Bronchial epithelial cell (primary cell): Measurements from ENCODE around the gene CLEC7A. TPM values are rescaled to one million over a fixed set of nuclear protein-coding genes. Genes with fewer than 3 reads are reported as not detected.

Experiments
- DNase-seq: peaks from one replicate; pipeline ENCODE4 v3.0.0-alpha.2; 2010; ENCODE audit warnings: low read depth
- FAIRE-seq: peaks from 2 replicates; lab custom pipeline; 2011; peaks lifted over from hg19 to GRCh38; lab: Jason Lieb, UNC
- H3K27me3 ChIP-seq: 2 replicates; pipeline ENCODE4 v1.5.1; 2011; ENCODE audit warnings: low read length; ENCODE audit not compliant: control insufficient read depth, insufficient read depth
- H3K36me3 ChIP-seq: 2 replicates; pipeline ENCODE4 v1.5.1; 2011; ENCODE audit warnings: low read length; ENCODE audit not compliant: control insufficient read depth, insufficient read depth
- H3K4me3 ChIP-seq: 2 replicates; pipeline ENCODE4 v1.5.1; 2011; ENCODE audit warnings: mild to moderate bottlenecking, low read depth, low read length, control low read depth
- CTCF ChIP-seq: IDR thresholded peaks from 2 replicates; pipeline ENCODE4 v1.5.1; 2011; ENCODE audit warnings: mild to moderate bottlenecking, moderate library complexity, low read length, control low read depth, inconsistent platforms; ENCODE audit not compliant: insufficient read depth, severe bottlenecking
- total RNA-seq: library from RNA; depleted of rRNA; stranded (reverse); fragments of >200 nt; gene quantifications from 2 replicates; pipeline ENCODE4 v1.2.1, GENCODE V29; 2014

CLEC7A gene
- total RNA-seq, 1 donor from 2014 or later: not detected

- Histone ChIP-seq H3K4me3 (no peak overlapping the region), H3K27me3 (no peaks in the 10 kb centered on the region), H3K36me3 (no peaks in the 10 kb centered on the region)
- no peak for TF ChIP-seq CTCF
- FAIRE-seq (no peak), DNase-seq (peak; percentile 20)
Observed at GRCh38 chr12:10113075-10113474, 16.9 kb downstream of the CLEC7A start.

GRCh38 chr12:10111451-10111850, 18.5 kb downstream of the CLEC7A start:
- Histone ChIP-seq H3K27me3 (no peaks in the 10 kb centered on the region), H3K36me3 (no peaks in the 10 kb centered on the region), H3K4me3 (no peak overlapping the region)
- FAIRE-seq (no peak), DNase-seq (no peak)
- TF ChIP-seq CTCF: no peak

GRCh38 chr12:10110256-10110844, 19.6 kb downstream of the CLEC7A start:
- H3K36me3 ChIP-seq: no peaks in the 10 kb centered on the region
- no peak for FAIRE-seq
- DNase-seq: no peak
- TF ChIP-seq CTCF: no peak
- H3K4me3 ChIP-seq: no peak overlapping the region
- H3K27me3 ChIP-seq: no peaks in the 10 kb centered on the region

GRCh38 chr12:10102322-10102721, 27.7 kb downstream of the CLEC7A start:
- no peaks in the 10 kb centered on the region for H3K27me3 ChIP-seq
- FAIRE-seq (peak; percentile 88), DNase-seq (no peak)
- no peaks in the 10 kb centered on the region for H3K36me3 ChIP-seq
- H3K4me3 ChIP-seq: no peak overlapping the region
- TF ChIP-seq CTCF: no peak

GRCh38 chr12:10101648-10102220, 28.3 kb downstream of the CLEC7A start:
- TF ChIP-seq CTCF: no peak
- no peaks in the 10 kb centered on the region for H3K36me3 ChIP-seq
- no peaks in the 10 kb centered on the region for H3K27me3 ChIP-seq
- no peak for FAIRE-seq
- DNase-seq: no peak
- no peak overlapping the region for H3K4me3 ChIP-seq

GRCh38 chr12:10101042-10101579, 28.9 kb downstream of the CLEC7A start:
- Histone ChIP-seq H3K36me3 (no peaks in the 10 kb centered on the region), H3K4me3 (no peak overlapping the region), H3K27me3 (no peaks in the 10 kb centered on the region)
- DNase-seq (peak; percentile 55), FAIRE-seq (peak; percentile 89)
- TF ChIP-seq CTCF: no peak
